ENCODE data around the gene NUDT15.
"Not testable (repeated sequence)": the region's sequence is repeated elsewhere in the genome, so short reads cannot be mapped to it uniquely, and the experiment has no call there.

Gene NUDT15

GRCh38 chr13:48043789-48044503, 6.4 kb downstream of the NUDT15 start:
- DNase-seq, result no peak

DNA sequence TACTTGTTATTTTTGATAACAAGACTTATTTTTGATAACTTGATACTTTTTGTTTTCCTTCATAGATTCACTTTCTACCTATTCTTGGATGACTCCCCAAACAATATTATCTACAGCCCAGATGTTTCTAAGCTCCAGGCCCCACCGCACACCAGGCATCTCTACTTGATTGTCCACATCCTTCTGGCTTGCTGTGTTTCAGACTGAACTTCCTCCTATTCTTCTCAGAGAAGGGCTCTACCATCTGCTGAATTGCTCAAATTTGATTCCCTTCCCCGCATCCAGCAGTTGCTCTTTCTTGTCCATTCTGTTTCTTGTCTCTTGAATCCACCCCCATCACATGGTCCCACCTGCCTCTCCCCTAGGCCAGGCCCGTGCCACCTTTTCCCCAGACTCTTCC, 13.0 kb downstream of the NUDT15 start:
- DNase-seq, result no peak

DNA sequence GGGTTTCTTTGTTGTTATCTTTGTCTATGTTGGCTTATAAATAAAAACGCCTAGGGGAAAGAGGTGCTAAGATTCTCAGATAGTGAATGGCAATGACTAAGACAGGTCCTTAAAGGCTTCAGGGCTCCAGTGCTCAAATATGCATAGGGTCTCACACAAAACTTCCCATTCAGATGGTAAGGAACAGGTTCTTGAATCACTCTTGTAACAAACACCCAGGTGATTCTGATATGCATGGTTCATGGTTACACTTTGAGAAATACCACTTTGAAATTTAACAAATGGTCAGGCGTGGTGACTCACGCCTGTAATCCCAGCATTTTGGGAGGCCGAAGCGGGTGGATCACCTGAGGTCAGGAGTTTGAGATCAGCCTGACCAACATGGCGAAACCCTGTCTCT, 17.1 kb downstream of the NUDT15 start:
- no peak for DNase-seq

- DNase-seq, result no peak
These were observed 18.2 kb downstream of the NUDT15 start for GRCh38 chr13:48055712-48056111.

GRCh38 chr13:48058536-48058935, 21.0 kb downstream of the NUDT15 start:
- not testable (repeated sequence) for DNase-seq

DNA sequence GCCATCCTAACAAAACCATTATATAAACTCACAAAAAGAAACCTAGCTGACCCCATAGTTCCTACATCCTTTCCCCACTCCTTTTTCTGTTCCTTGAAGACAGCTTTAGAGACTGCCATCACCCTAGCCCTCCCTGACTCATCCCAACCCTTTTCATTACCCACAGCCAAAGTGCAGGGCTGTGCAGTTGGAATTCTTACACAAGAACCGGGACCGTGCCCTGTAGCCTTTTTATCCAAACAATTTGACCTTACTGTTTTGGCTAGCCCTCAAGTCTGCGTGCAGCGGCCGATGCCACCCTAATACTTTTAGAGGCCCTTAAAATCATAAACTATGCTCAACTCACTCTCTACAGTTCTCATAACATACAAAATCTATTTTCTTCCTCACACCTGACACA, 22.4 kb downstream of the NUDT15 start:
- not testable (repeated sequence) for DNase-seq

DNA sequence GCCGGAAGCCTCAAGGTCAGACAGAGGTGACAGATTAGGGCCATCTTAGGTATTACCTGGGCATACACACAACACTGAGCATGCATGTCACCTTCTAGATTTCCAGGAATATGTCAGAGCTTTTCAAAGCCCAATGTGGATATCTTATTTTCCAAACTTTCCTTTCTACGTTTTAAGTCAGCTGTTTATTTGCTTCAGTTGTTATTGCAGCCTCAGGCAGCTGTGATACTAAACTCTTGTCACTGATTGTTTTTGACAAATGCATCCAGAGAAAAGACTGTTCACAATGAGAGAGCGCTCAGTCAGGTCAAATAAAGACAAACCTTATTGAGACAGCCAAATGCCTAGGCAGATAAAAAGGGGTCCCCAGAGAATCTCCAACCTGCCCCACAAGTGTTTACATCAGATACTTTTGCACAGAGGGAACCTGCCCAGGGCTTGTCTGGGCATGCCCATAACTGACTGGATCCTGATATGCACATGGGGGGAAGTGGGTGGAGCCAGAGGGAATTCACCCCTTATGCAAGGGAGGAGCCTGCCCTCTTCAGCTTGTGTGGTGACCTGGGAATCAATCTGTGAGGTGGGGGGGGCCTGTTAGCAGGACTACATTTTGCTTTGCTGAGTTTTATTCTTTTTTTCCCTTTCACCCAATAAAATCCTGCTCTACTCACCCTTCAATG, 28.9 kb downstream of the NUDT15 start:
- DNase-seq, result no peak

- no peak for DNase-seq
These were observed 30.5 kb downstream of the NUDT15 start for GRCh38 chr13:48068036-48068435.

GRCh38 chr13:48068952-48069351, 31.4 kb downstream of the NUDT15 start:
- no peak for DNase-seq

GRCh38 chr13:48069573-48069972, 32.0 kb downstream of the NUDT15 start:
- DNase-seq, result no peak

- no peak for DNase-seq
These were observed 33.4 kb downstream of the NUDT15 start for GRCh38 chr13:48070942-48071341.

GRCh38 chr13:48072304-48072703, 34.8 kb downstream of the NUDT15 start:
- DNase-seq, result no peak

DNA sequence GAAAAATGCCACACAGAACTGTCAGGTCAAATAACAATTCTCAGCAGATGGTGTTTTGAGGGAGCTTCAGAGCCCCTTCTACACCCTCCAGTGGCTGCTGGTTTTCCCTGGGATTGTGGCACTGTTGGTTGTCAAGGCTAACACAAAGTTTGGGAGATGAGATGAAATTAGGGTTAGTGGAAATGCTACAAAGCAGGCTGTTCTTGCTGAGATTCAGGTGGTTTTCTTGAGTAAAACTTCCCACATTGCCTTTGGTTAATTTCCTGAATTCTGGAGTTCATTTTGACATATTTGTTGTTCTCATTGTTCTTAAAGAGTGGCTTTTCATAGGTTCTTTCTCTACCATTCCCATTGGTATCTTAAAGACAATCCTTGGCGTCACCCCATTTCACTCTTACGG, 35.3 kb downstream of the NUDT15 start:
- no peak for DNase-seq

GRCh38 chr13:48074006-48074405, 36.5 kb downstream of the NUDT15 start:
- DNase-seq, result no peak

GRCh38 chr13:48078251-48078656, 40.7 kb downstream of the NUDT15 start:
- no peak for DNase-seq

DNA sequence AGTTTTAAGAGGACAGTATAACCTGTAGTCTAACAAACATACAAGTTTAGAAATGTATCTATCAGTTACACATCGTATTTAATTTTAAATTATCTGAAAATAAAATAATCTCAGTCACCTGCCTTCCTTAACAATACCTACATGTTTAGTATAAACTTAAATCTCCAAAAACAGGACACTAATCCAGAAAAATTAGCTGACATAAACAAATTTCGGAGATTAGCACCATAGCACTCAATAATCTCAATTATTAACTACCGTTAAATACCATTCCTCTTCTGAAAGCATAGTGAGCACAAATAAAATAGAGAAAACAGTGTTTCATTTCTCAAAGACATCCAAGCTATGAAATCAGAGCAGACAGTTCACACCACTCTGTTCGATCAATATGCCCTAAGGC, 44.2 kb downstream of the NUDT15 start:
- no peak for DNase-seq

- DNase-seq, result no peak
These were observed 48.7 kb downstream of the NUDT15 start for GRCh38 chr13:48086272-48086671.

- no peak for DNase-seq
These were observed 56.1 kb downstream of the NUDT15 start for GRCh38 chr13:48093588-48093987.

DNA sequence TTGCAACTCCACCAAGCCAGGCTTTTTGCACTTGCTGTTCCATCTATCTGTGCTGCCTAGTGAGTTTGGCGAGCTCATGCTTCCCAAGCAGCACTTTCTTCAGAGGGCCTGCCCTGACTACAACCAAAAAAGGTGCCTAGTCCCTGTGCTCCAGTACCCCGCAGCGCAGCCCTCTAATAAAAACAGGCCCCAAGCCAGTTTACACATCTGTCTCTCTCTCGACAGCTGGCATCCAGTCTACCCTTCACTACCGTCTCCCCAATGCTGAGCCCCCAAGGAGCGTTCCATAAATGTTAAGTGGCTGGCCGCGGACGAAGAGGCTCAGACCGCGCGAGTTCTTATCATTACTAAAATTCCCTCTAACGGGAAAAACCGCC, 56.9 kb downstream of the NUDT15 start:
- no peak for DNase-seq

DNA sequence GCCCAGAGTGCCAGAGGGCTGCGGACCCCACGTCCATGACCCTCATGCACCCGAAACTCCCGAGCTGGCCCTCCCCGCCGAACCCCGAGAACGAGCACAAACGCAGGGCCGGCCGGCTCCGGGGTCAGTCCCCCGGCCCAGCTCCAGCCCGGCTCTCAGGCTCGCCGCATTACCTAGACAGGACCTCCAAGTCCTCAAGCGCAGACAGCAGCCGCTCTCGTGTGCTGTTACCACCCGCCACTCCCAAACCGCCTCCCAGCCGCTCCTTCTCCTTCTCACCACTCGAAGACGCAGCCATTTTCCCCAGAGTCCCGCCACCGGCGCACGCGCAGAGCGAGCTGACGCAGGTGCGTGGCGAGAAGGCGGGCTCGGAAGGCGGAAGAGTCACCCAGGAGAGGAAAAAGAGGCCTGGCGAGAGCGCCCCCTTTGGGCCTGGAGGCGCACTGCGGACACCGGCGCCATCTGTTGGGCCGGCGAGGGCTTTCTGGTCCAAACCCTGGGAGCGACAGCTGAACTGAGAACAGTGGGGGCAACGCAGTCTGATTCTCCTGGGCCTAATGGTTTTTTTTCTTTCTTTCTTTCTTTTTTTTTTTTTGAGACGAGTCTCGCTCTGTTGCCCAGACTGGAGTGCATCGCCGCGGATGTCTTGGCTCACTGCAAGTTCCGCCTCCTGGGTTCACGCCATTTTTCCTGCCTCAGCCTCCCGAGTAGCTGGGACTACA, 57.4 kb downstream of the NUDT15 start, which contains the start of gene MED4:
TSS of gene MED4 (minus strand) at position 324 of the 722 bp plus-strand sequence. CDS start at position 298, 26 bp downstream.
- peak; percentile 72 for DNase-seq

GRCh38 chr13:48096670-48097069, 59.1 kb downstream of the NUDT15 start:
- DNase-seq, result no peak
